K562 (cell line): ENCODE measurements around the gene LITAF. TPM values are rescaled to one million over a fixed set of nuclear protein-coding genes. Genes with fewer than 3 reads are reported as not detected.

Experiments used
- ATAC-seq: fragments of 200-7000 bp; cut with Tn5 transposase; 3 replicates; pipeline ENCODE4 v1.9.1; 2020; ENCODE audit warnings: moderate library complexity
- BruUV-seq: library from RNA; stranded (reverse); fragments of 400-500 nt; replicated peaks from 2 replicates; lab custom pipeline; 2021; lab: Mats Ljungman, UMichigan
- CTCF ChIA-PET: fragments of 300-600 bp; formaldehyde crosslinking; extraction: SDS; loops from one replicate; lab custom pipeline; 2021; ENCODE audit warnings: low intra/inter-chr PET ratio; lab: Yijun Ruan, JAX
- POLR2A ChIA-PET: fragments of 300-600, 350-650 bp; sonication (Branson Sonifier 250); formaldehyde crosslinking; extraction: SDS; loops from one replicate; lab custom pipeline; 2021; ENCODE audit warnings: antibody characterized with exemption, inconsistent platforms; lab: Yijun Ruan, JAX
- DNase-seq, 4 experiments: peaks; one replicate each; pipeline versions ENCODE4 v3.0.0 to v3.0.0-alpha.2; 2011 to 2018; ENCODE audit warnings: low spot score in 3 of 4, mixed read lengths in 3 of 4; ENCODE audit errors: extremely low read depth in 1 of 4
- FAIRE-seq: peaks from 2 replicates; lab custom pipeline; 2011; peaks lifted over from hg19 to GRCh38; lab: Jason Lieb, UNC
- H2AFZ ChIP-seq: 2 replicates; pipeline ENCODE4 v1.6.0; 2011; ENCODE audit warnings: low read depth, low read length, control low read depth, inconsistent platforms
- H3K27ac ChIP-seq: fragments of 200-600 bp; 3 replicates; pipeline ENCODE4 v1.8.0; 2011; ENCODE audit warnings: low read depth, mild to moderate bottlenecking, control low read depth, inconsistent platforms, low read length, moderate library complexity, mixed read lengths; ENCODE audit errors: extremely low read depth
- H3K27me3 ChIP-seq, 2 experiments: fragments of 300-600 bp in 1 of 2; 2 replicates in 1 of 2; 3 replicates in 1 of 2; pipeline versions ENCODE4 v1.6.0 to v1.8.0; 2011; ENCODE audit warnings: inconsistent platforms in 2 of 2, low read length in 2 of 2, mild to moderate bottlenecking in 1 of 2, mixed read lengths in 1 of 2, moderate library complexity in 1 of 2; ENCODE audit not compliant: control insufficient read depth in 2 of 2, insufficient read depth in 2 of 2
- H3K36me3 ChIP-seq: fragments of 300-600 bp; 3 replicates; pipeline ENCODE4 v1.8.0; 2011; ENCODE audit warnings: mild to moderate bottlenecking, low read length, inconsistent platforms; ENCODE audit not compliant: control insufficient read depth, insufficient read depth
- H3K4me1 ChIP-seq, 2 experiments: fragments of 200-600 bp in 1 of 2; replicated peaks in 1 of 2; 2 replicates in 1 of 2; 3 replicates in 1 of 2; pipeline versions ENCODE4 v1.5.1 to v1.8.0; 2011; ENCODE audit warnings: inconsistent platforms in 2 of 2, low read length in 2 of 2, mild to moderate bottlenecking in 1 of 2, mixed read lengths in 1 of 2, moderate library complexity in 1 of 2; ENCODE audit not compliant: control insufficient read depth in 2 of 2, insufficient read depth in 2 of 2
- H3K4me2 ChIP-seq: 2 replicates; pipeline ENCODE4 v1.6.1; 2011; ENCODE audit warnings: low read length, control low read depth, inconsistent platforms, mixed read lengths; ENCODE audit not compliant: insufficient read depth
- H3K4me3 ChIP-seq: fragments of 200-600 bp; sonication (generic), shearing (Covaris generic); 2 replicates; pipeline ENCODE4 v1.5.1; 2016; ENCODE audit warnings: control low read depth, inconsistent platforms
- H3K79me2 ChIP-seq: fragments of 200-600 bp; 3 replicates; pipeline ENCODE4 v1.8.0; 2011; ENCODE audit warnings: low read length, inconsistent platforms; ENCODE audit not compliant: control insufficient read depth, insufficient read depth
- H3K9ac ChIP-seq, 2 experiments: 2 replicates each; pipeline versions ENCODE4 v1.6.0 to v1.6.1; 2011; ENCODE audit warnings: low read depth in 2 of 2, low read length in 2 of 2, control low read depth in 1 of 2, inconsistent platforms in 1 of 2, mild to moderate bottlenecking in 1 of 2, mixed read lengths in 1 of 2; ENCODE audit not compliant: insufficient read depth in 1 of 2
- H3K9me1 ChIP-seq: one replicate; pipeline ENCODE4 v1.6.0; 2011; ENCODE audit warnings: inconsistent platforms, mild to moderate bottlenecking, low read length, moderate library complexity; ENCODE audit not compliant: control insufficient read depth, insufficient read depth
- H3K9me3 ChIP-seq: replicated peaks from 2 replicates; pipeline ENCODE4 v1.5.1; 2011; ENCODE audit warnings: low read depth, low read length, inconsistent platforms; ENCODE audit not compliant: control insufficient read depth, insufficient read depth
- H4K20me1 ChIP-seq: replicated peaks from 2 replicates; pipeline ENCODE4 v1.6.1; 2011; ENCODE audit warnings: low read length, inconsistent platforms, mixed read lengths; ENCODE audit not compliant: control insufficient read depth, insufficient read depth
- ADNP ChIP-seq: fragments of 200-800 bp; sonication (Bioruptor generic); IDR thresholded peaks from 2 replicates; pipeline ENCODE4 v1.6.1; 2016; ENCODE audit warnings: missing genetic modification characterization, missing compliant biosample characterization
- CBFA2T3 ChIP-seq: fragments of 450-650 bp; IDR thresholded peaks from 2 replicates; pipeline ENCODE4 v1.6.1; 2017
- CBX1 ChIP-seq: sonication (generic); IDR thresholded peaks from 2 replicates; pipeline ENCODE4 v1.6.1; 2016; ENCODE audit warnings: antibody characterized with exemption, low read depth, mild to moderate bottlenecking
- RBM25 ChIP-seq: fragments of 200-400 bp; formaldehyde crosslinking; IDR thresholded peaks from 2 replicates; pipeline ENCODE4 v1.6.1; 2018; ENCODE audit warnings: low read length, low read depth, moderate library complexity; ENCODE audit not compliant: severe bottlenecking
- TAF7 ChIP-seq: fragments of 450-650 bp; IDR thresholded peaks from 2 replicates; pipeline ENCODE4 v1.6.1; 2016; ENCODE audit warnings: missing genetic modification characterization, missing compliant biosample characterization
- TRIM24 ChIP-seq, 2 experiments: fragments of 450-650 bp; IDR thresholded peaks; 2 replicates each; pipeline ENCODE4 v1.6.1; 2016
- TRIM28 ChIP-seq: fragments of 450-650 bp; IDR thresholded peaks from 2 replicates; pipeline ENCODE4 v1.6.1; 2017
- ZFP36 ChIP-seq: fragments of 150-350 bp; IDR thresholded peaks from 2 replicates; pipeline ENCODE4 v1.6.1; 2018; ENCODE audit warnings: low read length, low read depth; ENCODE audit not compliant: partially characterized antibody
- ZKSCAN8 ChIP-seq: fragments of 200-800 bp; sonication (Bioruptor generic); IDR thresholded peaks from 2 replicates; pipeline ENCODE4 v1.6.1; 2016; ENCODE audit warnings: missing genetic modification characterization, missing compliant biosample characterization
- ZNF184 ChIP-seq: sonication (generic); formaldehyde crosslinking; IDR thresholded peaks from 2 replicates; pipeline ENCODE4 v1.5.0; 2020; ENCODE audit warnings: missing genetic modification reagents
- ZNF316 ChIP-seq: fragments of 450-650 bp; IDR thresholded peaks from 2 replicates; pipeline ENCODE4 v1.6.1; 2016
- WGBS: fragments of 100-300 bp; shearing (Covaris generic); methylation state at CpG from one replicate; pipeline ENCODE4 v1.1.6; 2016; ENCODE audit warnings: low coverage, mixed read lengths; ENCODE audit not compliant: insufficient coverage; ENCODE audit errors: missing lambda C conversion rate; 5-methylcytosine and 5-hydroxymethylcytosine counted together
- in situ Hi-C: fragments of 300-500 bp; cut with MboI; formaldehyde crosslinking; loops from 4 replicates; pipeline ENCODE4 v1.15.0; 2018; ENCODE audit warnings: inconsistent platforms, mixed read lengths
- intact Hi-C: fragments of 100-400 bp; cut with micrococcal nuclease; formaldehyde crosslinking; loops from 2 replicates; pipeline ENCODE4 v1.14.2; 2022
- polyA plus RNA-seq, 8 experiments: library from polyadenylated mRNA; depleted of rRNA in 4 of 8; stranded (reverse) in 5 of 8; unstranded in 3 of 8; fragments of >200 nt; fragmentation: Nextera tagmentation in 2 of 8; fragmentation: Illumina TruSeq in 1 of 8; extraction: Ambion mirVana in 2 of 8; extraction: Trizol in 1 of 8; gene quantifications; 2 replicates each; pipeline versions ENCODE4 v1.2.1 to v1.2.3, GENCODE V29; 2011 to 2014; ENCODE audit warnings: inconsistent platforms in 1 of 8, missing spikeins in 1 of 8
- total RNA-seq, 7 experiments: library from RNA; depleted of rRNA in 6 of 7; stranded (reverse); fragments of >200 nt in 6 of 7; fragmentation: Illumina TruSeq in 2 of 7; extraction: Trizol in 2 of 7; gene quantifications; 2 replicates each; pipeline versions ENCODE4 v1.2.1 to v1.2.3, GENCODE V29; 2011 to 2021; ENCODE audit warnings: low replicate concordance in 1 of 7

The LITAF gene
- total and polyA plus RNA-seq, 9 of the 15 experiments (the other 6 are each of a cell fraction or from before 2014, with no cell fraction given) = 4.1 to 17.8 (median 11.9) TPM

- no TSS peak for BruUV-seq
- intact Hi-C loops = no loop called here
Observed at GRCh38 chr16:11620243-11621003, 33.7 kb upstream of the LITAF start.

More at GRCh38 chr16:11620243-11621003, 33.7 kb upstream of the LITAF start:
- WGBS = 72% methylated on average over 8 of the region's 8 CpGs
- no peak for DNase-seq
- no peak overlapping the region for H2AFZ ChIP-seq
- H4K20me1 ChIP-seq = no peaks in the 10 kb centered on the region
- in situ Hi-C loops = no loop called here
- no peak overlapping the region for H3K4me2 ChIP-seq
- FAIRE-seq = no peak
- CTCF ChIA-PET = no interaction called here
- no peaks in the 10 kb centered on the region for H3K36me3 ChIP-seq
- H3K9ac ChIP-seq = no peak overlapping the region
- H3K27me3 ChIP-seq = no peaks in the 10 kb centered on the region
- TF ChIP-seq ZKSCAN8 (CRISPR knock-in tag) = no peak
- TF ChIP-seq ZNF184 (CRISPR knock-in tag) = no peak
- no peak for TF ChIP-seq CBFA2T3
- peak; percentile 22; the same call in 1 of the 2 replicates for TF ChIP-seq ADNP (tag)
- 0 out of 2 replicates have a peak, but pooled peaks have one; percentile 48 for TF ChIP-seq TRIM28
- TF ChIP-seq CBX1 = peak; percentile 20; the same call in 1 of the 2 replicates
- peak; percentile 58 for TF ChIP-seq ZFP36
- peak; percentile 30 for TF ChIP-seq RBM25
- peak in 1 of 2 experiments; percentile 61; a peak in 1 of 4 replicates for TF ChIP-seq TRIM24 (IDR thresholded peaks at IDR 0.05)
- peak; percentile 64; the same call in 1 of the 2 replicates for TF ChIP-seq ZNF316
- no peak for TF ChIP-seq TAF7 (tag)
- H3K4me3 ChIP-seq = no peak overlapping the region
- no peaks in the 10 kb centered on the region for H3K9me1 ChIP-seq
- H3K4me1 ChIP-seq = peaks cover 12 to 18% of the 10 kb centered on the region in 2 experiments
- H3K79me2 ChIP-seq = no peaks in the 10 kb centered on the region
- H3K9me3 ChIP-seq = no peaks in the 10 kb centered on the region; the same call in 1 of the 2 replicates
- POLR2A ChIA-PET = no interaction called here
- H3K27ac ChIP-seq = no peak overlapping the region; the same call in 2 of the 3 replicates
- no peak for ATAC-seq
